Keratinocyte (primary cell): ENCODE measurements around the gene CREB3L2. TPM values are rescaled to one million over a fixed set of nuclear protein-coding genes. Genes with fewer than 3 reads are reported as not detected.

Experiments used
- DNase-seq: peaks from one replicate; pipeline ENCODE4 v3.0.0-alpha.2; 2011; ENCODE audit warnings: low read depth, missing footprints, low spot score
- FAIRE-seq: peaks from 2 replicates; lab custom pipeline; 2011; peaks lifted over from hg19 to GRCh38; lab: Jason Lieb, UNC
- H2AFZ ChIP-seq: 2 replicates; pipeline ENCODE4 v1.6.0; 2012; ENCODE audit warnings: low read length, control low read depth, inconsistent platforms; ENCODE audit not compliant: control insufficient read depth
- H3K27ac ChIP-seq: 2 replicates; pipeline ENCODE4 v1.5.1; 2011; ENCODE audit warnings: low read length; ENCODE audit not compliant: control insufficient read depth, insufficient read depth
- H3K27me3 ChIP-seq: 3 replicates; pipeline ENCODE4 v1.6.0; 2011; ENCODE audit warnings: low read length; ENCODE audit not compliant: control insufficient read depth, insufficient read depth; ENCODE audit errors: extremely low read depth
- H3K36me3 ChIP-seq, 2 experiments: 2 replicates in 1 of 2; 3 replicates in 1 of 2; pipeline ENCODE4 v1.5.1; 2011; ENCODE audit warnings: low read length in 2 of 2, mild to moderate bottlenecking in 1 of 2; ENCODE audit not compliant: control insufficient read depth in 2 of 2, insufficient read depth in 2 of 2; ENCODE audit errors: extremely low read depth in 1 of 2
- H3K4me1 ChIP-seq: 3 replicates; pipeline ENCODE4 v1.5.1; 2011; ENCODE audit warnings: low read length; ENCODE audit not compliant: control insufficient read depth, insufficient read depth; ENCODE audit errors: extremely low read depth
- H3K4me2 ChIP-seq: 3 replicates; pipeline ENCODE4 v1.6.0; 2011; ENCODE audit warnings: low read depth, low read length; ENCODE audit not compliant: control insufficient read depth, insufficient read depth; ENCODE audit errors: extremely low read depth
- H3K4me3 ChIP-seq, 3 experiments: fragments of 200-600 bp in 1 of 3; sonication (generic) in 1 of 3; 2 replicates in 2 of 3; 3 replicates in 1 of 3; pipeline ENCODE4 v1.5.1; 2011 to 2016; ENCODE audit warnings: low read length in 3 of 3, mild to moderate bottlenecking in 3 of 3, control low read depth in 2 of 3, inconsistent platforms in 1 of 3, low read depth in 1 of 3, mixed read lengths in 1 of 3, mixed run types in 1 of 3, moderate library complexity in 1 of 3; ENCODE audit not compliant: control insufficient read depth in 2 of 3, insufficient read depth in 2 of 3; ENCODE audit errors: extremely low read depth in 1 of 3
- H3K79me2 ChIP-seq: 2 replicates; pipeline ENCODE4 v1.6.0; 2012; ENCODE audit warnings: low read length; ENCODE audit not compliant: control insufficient read depth, insufficient read depth
- H3K9ac ChIP-seq: 3 replicates; pipeline ENCODE4 v1.6.0; 2011; ENCODE audit warnings: low read length; ENCODE audit not compliant: control insufficient read depth, insufficient read depth; ENCODE audit errors: extremely low read depth
- H3K9me1 ChIP-seq: 3 replicates; pipeline ENCODE4 v1.6.0; 2011; ENCODE audit warnings: low read length; ENCODE audit not compliant: control insufficient read depth, insufficient read depth; ENCODE audit errors: extremely low read depth
- H3K9me3 ChIP-seq: 2 replicates; pipeline ENCODE4 v1.5.1; 2012; ENCODE audit warnings: low read depth, low read length; ENCODE audit not compliant: control insufficient read depth
- H4K20me1 ChIP-seq: 3 replicates; pipeline ENCODE4 v1.6.0; 2011; ENCODE audit warnings: low read length; ENCODE audit not compliant: control insufficient read depth, insufficient read depth; ENCODE audit errors: extremely low read depth
- CTCF ChIP-seq, 3 experiments: IDR thresholded peaks in 1 of 3; conservative IDR thresholded peaks in 1 of 3; optimal IDR thresholded peaks in 1 of 3; 2 replicates in 2 of 3; 3 replicates in 1 of 3; pipeline versions ENCODE3 to v1.5.1; 2011; ENCODE audit warnings: low read length in 3 of 3, mild to moderate bottlenecking in 3 of 3, moderate library complexity in 2 of 3, control low read depth in 1 of 3, inconsistent platforms in 1 of 3; ENCODE audit not compliant: insufficient read depth in 2 of 3; ENCODE audit errors: extremely low read depth in 1 of 3
- EZH2 ChIP-seq: IDR thresholded peaks from one replicate; pipeline ENCODE4 v1.6.1; 2012; ENCODE audit warnings: inconsistent platforms, mild to moderate bottlenecking, low read length, moderate library complexity
- dilution Hi-C: fragments of 300-500 bp; cut with MboI; formaldehyde crosslinking; loops from one replicate; pipeline ENCODE4 v1.7.0; 2020; ENCODE audit warnings: low sequenced_read_pairs; ENCODE audit not compliant: extremely low pct_ligation_motif_present
- polyA plus RNA-seq, 5 experiments: library from polyadenylated mRNA; depleted of rRNA in 3 of 5; stranded (reverse) in 3 of 5; stranded (forward) in 1 of 5; unstranded in 1 of 5; fragments of >200 nt; gene quantifications; 1 replicate in 1 of 5; 2 replicates in 3 of 5; 3 replicates in 1 of 5; pipeline versions ENCODE4 v1.2.1 to v1.2.3, GENCODE V29; 2011 to 2012; ENCODE audit warnings: missing spikeins in 2 of 5, low read depth in 1 of 5, low replicate concordance in 1 of 5

Gene CREB3L2
- polyA plus RNA-seq, 1 donor (not counting 4 experiments of a cell fraction or from before 2014, with no cell fraction given), result 12.8 TPM

- Histone ChIP-seq H3K9ac (no peak overlapping the region), H3K4me1 (peaks cover 29% of the 10 kb centered on the region), H3K9me3 (no peaks in the 10 kb centered on the region), H3K4me3 (no peak overlapping the region), H3K79me2 (peaks cover 77% of the 10 kb centered on the region), H4K20me1 (peaks cover 4% of the 10 kb centered on the region), H3K27ac (peak overlapping the region; percentile 0), H2AFZ (no peak overlapping the region), H3K36me3 (no peaks in the 10 kb centered on the region), H3K9me1 (peaks cover 4% of the 10 kb centered on the region), H3K27me3 (no peaks in the 10 kb centered on the region), H3K4me2 (peak overlapping the region; percentile 81)
- TF ChIP-seq EZH2, result no peak
- no peak for TF ChIP-seq CTCF (optimal IDR thresholded peaks at IDR 0.05 in 1 of 3, IDR thresholded peaks at IDR 0.05 in 1 of 3, conservative IDR thresholded peaks at IDR 0.05 in 1 of 3; ENCODE audit: extremely low read depth in 1 of 3, insufficient read depth in 2 of 3, low read length in 3 of 3)
- DNase-seq (no peak), FAIRE-seq (no peak)
- dilution Hi-C loops, result no loop called here
These were observed 12.3 kb downstream of the CREB3L2 start for GRCh38 chr7:137989590-137989989.

GRCh38 chr7:137989094-137989493 lies 12.8 kb downstream of the CREB3L2 start:
- Histone ChIP-seq H3K36me3 (no peaks in the 10 kb centered on the region), H2AFZ (no peak overlapping the region), H3K4me1 (peaks cover 29% of the 10 kb centered on the region), H3K4me3 (no peak overlapping the region), H3K9me1 (peaks cover 4% of the 10 kb centered on the region), H3K9me3 (no peaks in the 10 kb centered on the region), H3K27me3 (no peaks in the 10 kb centered on the region), H3K9ac (no peak overlapping the region), H3K27ac (no peak overlapping the region), H3K4me2 (no peak overlapping the region), H3K79me2 (peaks cover 76% of the 10 kb centered on the region), H4K20me1 (peaks cover 4% of the 10 kb centered on the region)
- DNase-seq, result no peak
- no peak for FAIRE-seq
- TF ChIP-seq EZH2 (no peak), CTCF (optimal IDR thresholded peaks at IDR 0.05 in 1 of 3, IDR thresholded peaks at IDR 0.05 in 1 of 3, conservative IDR thresholded peaks at IDR 0.05 in 1 of 3; ENCODE audit: extremely low read depth in 1 of 3, insufficient read depth in 2 of 3, low read length in 3 of 3) (no peak)
- dilution Hi-C loops, result no loop called here
